GM21447 (cell line): ENCODE results near the gene DGKE.

Source experiments
- ATAC-seq: cut with Tn5 transposase; IDR thresholded peaks from one replicate; pipeline ENCODE4 v1.9.1; 2021; ENCODE audit not compliant: unreplicated experiment

Gene DGKE

GRCh38 chr17:56833809-56834379, at the start of gene DGKE, which contains the start of gene C17orf67:
Gene DGKE (plus strand): TSS chr17:56834151. CDS start chr17:56834796, 645 bp downstream.
Gene C17orf67 (minus strand): TSS chr17:56833920. CDS start chr17:56815810, 18,110 bp downstream.
- ATAC-seq: peak; percentile 72

- no peak for ATAC-seq
These were observed 48.5 kb upstream of the DGKE start for GRCh38 chr17:56785405-56785804.

GRCh38 chr17:56785997-56786680, 47.8 kb upstream of the DGKE start:
- ATAC-seq: no peak

GRCh38 chr17:56786989-56787482, 46.9 kb upstream of the DGKE start:
- ATAC-seq: peak; percentile 78

GRCh38 chr17:56792267-56792666, 41.7 kb upstream of the DGKE start:
- ATAC-seq: no peak

GRCh38 chr17:56793531-56793930, 40.4 kb upstream of the DGKE start:
- ATAC-seq: no peak

GRCh38 chr17:56793957-56794356, 40.0 kb upstream of the DGKE start:
- ATAC-seq: no peak

- ATAC-seq: no peak
These were observed 38.6 kb upstream of the DGKE start for GRCh38 chr17:56795221-56795865.

GRCh38 chr17:56796536-56796935, 37.4 kb upstream of the DGKE start:
- no peak for ATAC-seq

- no peak for ATAC-seq
These were observed 35.0 kb upstream of the DGKE start for GRCh38 chr17:56798916-56799315.

GRCh38 chr17:56801459-56802178, 32.3 kb upstream of the DGKE start:
- ATAC-seq: no peak

GRCh38 chr17:56803071-56803470, 30.9 kb upstream of the DGKE start:
- no peak for ATAC-seq

- no peak for ATAC-seq
These were observed 29.5 kb upstream of the DGKE start for GRCh38 chr17:56804454-56804853.

GRCh38 chr17:56806949-56807348, 27.0 kb upstream of the DGKE start:
- no peak for ATAC-seq

GRCh38 chr17:56807723-56808122, 26.2 kb upstream of the DGKE start:
- no peak for ATAC-seq

GRCh38 chr17:56808503-56808902, 25.4 kb upstream of the DGKE start:
- ATAC-seq: no peak

- no peak for ATAC-seq
These were observed 24.7 kb upstream of the DGKE start for GRCh38 chr17:56809106-56809819.

- ATAC-seq: no peak
These were observed 24.2 kb upstream of the DGKE start for GRCh38 chr17:56809820-56810179.

- no peak for ATAC-seq
These were observed 23.6 kb upstream of the DGKE start for GRCh38 chr17:56810343-56810742.

GRCh38 chr17:56810891-56811775, 22.8 kb upstream of the DGKE start:
- no peak for ATAC-seq
